Pancreas (tissue), 10 donors: Measurements from ENCODE around the gene NOLC1. TPM values are rescaled to one million over a fixed set of nuclear protein-coding genes. Genes with fewer than 3 reads are reported as not detected.
A peak's percentile ranks its signal among the peaks of the same experiment; 100 is the strongest.

Source experiments
- ATAC-seq, 4 donors: fragments of 200-7000 bp; cut with Tn5 transposase; one replicate each; pipeline versions ENCODE4 v1.8.0 to v1.9.1; 2020; ENCODE audit warnings: mild to moderate bottlenecking in 4 of 4, moderate library complexity in 4 of 4
- DNase-seq, 6 donors: peaks; one replicate each; pipeline ENCODE4 v3.0.0-alpha.2; 2020
- FAIRE-seq: peaks from 2 replicates; lab custom pipeline; 2012; peaks lifted over from hg19 to GRCh38; lab: Jason Lieb, UNC
- H3K27ac ChIP-seq, 4 donors: fragments of 200-600 bp; sonication (generic); 1 replicate in 3 of 4; 2 replicates in 1 of 4; pipeline versions ENCODE4 v1.5.0 to v1.8.0; 2020
- H3K27me3 ChIP-seq, 4 donors: fragments of 200-600 bp; one replicate each; pipeline ENCODE4 v1.8.0; 2021
- H3K36me3 ChIP-seq, 3 donors: fragments of 200-600 bp; sonication (generic) in 1 of 3; one replicate each; pipeline versions ENCODE4 v1.5.0 to v1.8.0; 2020 to 2021
- H3K4me1 ChIP-seq, 3 donors: fragments of 200-600 bp; one replicate each; pipeline ENCODE4 v1.8.0; 2021
- H3K4me3 ChIP-seq, 4 donors: fragments of 200-600 bp; sonication (generic) in 2 of 4; one replicate each; pipeline versions ENCODE4 v1.5.0 to v1.8.0; 2020 to 2021
- H3K9me3 ChIP-seq, 4 donors: fragments of 200-600 bp; one replicate each; pipeline ENCODE4 v1.8.0; 2021
- WGBS, 2 donors: extraction: QIAGEN DNeasy Blood & Tissue Kit; methylation state at CpG; one replicate each; pipeline ENCODE4 v1.1.7; 2013; 5-methylcytosine and 5-hydroxymethylcytosine counted together
- intact Hi-C, 3 donors: fragments of 100-400 bp; cut with DNase I; formaldehyde crosslinking; loops; one replicate each; pipeline versions ENCODE4 v1.11.1 to v1.14.2; 2022
- polyA plus RNA-seq, 2 donors: library from polyadenylated mRNA; stranded (reverse); fragments of 200-250 nt; gene quantifications; one replicate each; pipeline ENCODE4 v1.2.3, GENCODE V29; 2013
- total RNA-seq, 6 donors: library from RNA; stranded (reverse); fragmentation: NEBNext Ultra II Directional in 4 of 6; extraction: Animal tissue kit (Norgen Biotek cat#: 25700) in 4 of 6; gene quantifications; one replicate each; pipeline versions ENCODE4 v1.2.1 to v1.2.4, GENCODE V29; 2021 to 2023
- TF ChIP-seq, protein P1 (sequence below), 4 donors: fragments of 200-600 bp; sonication (generic) in 3 of 4; IDR thresholded peaks; one replicate each; pipeline versions ENCODE4 v1.5.0 to v1.8.0; 2021; ENCODE audit warnings: antibody characterized with exemption in 4 of 4
- donor health status: healthy with polysubstance abuse.
- donor health status: DM: no; HTN: no; CAD: no; lungs with moderate emphysema.
- donor health status: DM: no; HTN: no; CAD: no.
- donor health status: control.
- donor health status: control.
- donor health status: Bipolar disorder and iron deficiency.
- donor health status: DM: yes; HTN: yes; CAD: no.
- donor health status: DM: no; HTN: no; CAD: no.
- donor health status: DM: no; HTN: no; CAD: no.
- donor health status: DM: yes; HTN: yes; CAD: no.

Gene NOLC1
- total and polyA plus RNA-seq, 8 donors = 14.8 to 33.7 (median 25.7) TPM

DNA sequence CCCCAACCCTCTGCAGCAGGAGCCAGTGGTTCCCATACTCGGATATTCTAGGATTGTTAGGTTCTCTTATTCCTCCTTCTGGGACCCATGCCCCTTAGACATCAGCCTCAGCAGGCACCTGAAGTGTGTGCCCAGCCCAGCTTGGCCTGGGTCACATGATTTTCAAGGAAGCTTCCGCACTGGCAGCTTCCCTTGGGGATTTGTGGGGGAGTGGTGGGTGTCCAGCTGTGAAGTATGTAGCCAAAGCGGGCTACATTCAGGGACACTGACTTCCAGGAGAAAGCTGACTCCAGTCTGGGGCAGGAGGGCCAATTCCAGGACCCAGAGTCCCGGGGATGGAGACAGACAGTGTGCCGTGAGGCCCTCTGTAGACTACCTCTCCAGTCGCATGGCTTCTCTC, 33.3 kb upstream of the NOLC1 start:
- Histone ChIP-seq H3K27ac (peak overlapping the region in 3 of 4 donors; percentile 72 to 86 (median 81)), H3K4me1 (peaks cover 20 to 43% (median 30%) of the 10 kb centered on the region in 3 donors), H3K9me3 (no peaks in the 10 kb centered on the region), H3K36me3 (no peaks in the 10 kb centered on the region), H3K27me3 (no peaks in the 10 kb centered on the region), H3K4me3 (peak overlapping the region in 3 of 4 donors; percentile 69 to 82 (median 78))
- 6 to 7% methylated on average over 6 of the region's 6 CpGs for WGBS, 2 donors
- peak in 2 of 4 donors; percentile 2 to 4 for ATAC-seq
- no peak for FAIRE-seq
- TF ChIP-seq, protein P1, sequence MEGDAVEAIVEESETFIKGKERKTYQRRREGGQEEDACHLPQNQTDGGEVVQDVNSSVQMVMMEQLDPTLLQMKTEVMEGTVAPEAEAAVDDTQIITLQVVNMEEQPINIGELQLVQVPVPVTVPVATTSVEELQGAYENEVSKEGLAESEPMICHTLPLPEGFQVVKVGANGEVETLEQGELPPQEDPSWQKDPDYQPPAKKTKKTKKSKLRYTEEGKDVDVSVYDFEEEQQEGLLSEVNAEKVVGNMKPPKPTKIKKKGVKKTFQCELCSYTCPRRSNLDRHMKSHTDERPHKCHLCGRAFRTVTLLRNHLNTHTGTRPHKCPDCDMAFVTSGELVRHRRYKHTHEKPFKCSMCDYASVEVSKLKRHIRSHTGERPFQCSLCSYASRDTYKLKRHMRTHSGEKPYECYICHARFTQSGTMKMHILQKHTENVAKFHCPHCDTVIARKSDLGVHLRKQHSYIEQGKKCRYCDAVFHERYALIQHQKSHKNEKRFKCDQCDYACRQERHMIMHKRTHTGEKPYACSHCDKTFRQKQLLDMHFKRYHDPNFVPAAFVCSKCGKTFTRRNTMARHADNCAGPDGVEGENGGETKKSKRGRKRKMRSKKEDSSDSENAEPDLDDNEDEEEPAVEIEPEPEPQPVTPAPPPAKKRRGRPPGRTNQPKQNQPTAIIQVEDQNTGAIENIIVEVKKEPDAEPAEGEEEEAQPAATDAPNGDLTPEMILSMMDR (IDR thresholded peaks at IDR 0.05) = no peak
- peak in 2 of 6 donors; percentile 30 to 49 for DNase-seq
- intact Hi-C loops = no loop called here

DNA sequence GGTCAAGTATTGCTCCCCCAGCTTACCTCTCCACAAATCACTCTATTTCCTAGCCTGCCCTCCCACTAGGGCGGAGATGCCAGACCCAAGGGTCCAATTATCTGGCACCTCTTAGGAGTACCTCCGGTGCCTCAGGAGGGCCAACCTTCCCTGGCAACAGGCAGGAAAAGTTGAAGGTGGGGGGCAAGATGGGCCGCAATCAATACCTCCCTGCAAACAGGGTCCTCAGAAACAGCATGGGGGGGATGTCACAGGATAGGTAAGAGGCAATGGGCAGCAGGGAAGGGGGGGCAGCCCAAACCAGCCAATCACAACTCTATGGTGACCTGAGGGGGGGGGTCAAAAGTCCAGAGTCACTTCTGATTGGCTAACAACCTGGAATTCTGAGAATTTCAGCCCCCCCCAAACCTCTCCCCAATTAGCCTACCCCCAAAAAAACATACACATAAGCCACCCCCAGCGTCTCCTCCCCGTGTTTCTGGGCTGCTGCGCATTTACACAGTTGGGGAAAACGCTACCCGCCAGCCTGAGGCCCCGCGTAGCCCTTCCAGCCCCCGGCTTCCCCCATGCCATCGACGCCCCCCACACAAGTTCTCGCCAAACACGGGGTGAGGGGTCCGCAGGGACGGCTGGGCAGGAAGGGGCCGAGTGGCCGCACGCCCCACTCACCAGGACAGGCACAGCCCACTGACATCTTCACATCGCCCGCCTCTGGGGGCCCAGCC, 32.6 kb upstream of the NOLC1 start:
- TF ChIP-seq, protein P1 (IDR thresholded peaks at IDR 0.05) = no peak
- WGBS, 2 donors = 1% methylated on average over 12 to 22 of the region's 22 CpGs
- peak in 5 of 6 donors; percentile 62 to 82 (median 67) for DNase-seq
- intact Hi-C loops = no loop called here
- no peaks in the 10 kb centered on the region for H3K27me3 ChIP-seq
- H3K36me3 ChIP-seq = no peaks in the 10 kb centered on the region
- ATAC-seq = peak; percentile 15 to 39 (median 34)
- no peaks in the 10 kb centered on the region for H3K9me3 ChIP-seq
- peaks cover 20 to 40% (median 30%) of the 10 kb centered on the region in 3 donors for H3K4me1 ChIP-seq
- no peak for FAIRE-seq
- H3K4me3 ChIP-seq = peak overlapping the region; percentile 69 to 82 (median 74)
- H3K27ac ChIP-seq = peak overlapping the region; percentile 72 to 86 (median 80)

DNA sequence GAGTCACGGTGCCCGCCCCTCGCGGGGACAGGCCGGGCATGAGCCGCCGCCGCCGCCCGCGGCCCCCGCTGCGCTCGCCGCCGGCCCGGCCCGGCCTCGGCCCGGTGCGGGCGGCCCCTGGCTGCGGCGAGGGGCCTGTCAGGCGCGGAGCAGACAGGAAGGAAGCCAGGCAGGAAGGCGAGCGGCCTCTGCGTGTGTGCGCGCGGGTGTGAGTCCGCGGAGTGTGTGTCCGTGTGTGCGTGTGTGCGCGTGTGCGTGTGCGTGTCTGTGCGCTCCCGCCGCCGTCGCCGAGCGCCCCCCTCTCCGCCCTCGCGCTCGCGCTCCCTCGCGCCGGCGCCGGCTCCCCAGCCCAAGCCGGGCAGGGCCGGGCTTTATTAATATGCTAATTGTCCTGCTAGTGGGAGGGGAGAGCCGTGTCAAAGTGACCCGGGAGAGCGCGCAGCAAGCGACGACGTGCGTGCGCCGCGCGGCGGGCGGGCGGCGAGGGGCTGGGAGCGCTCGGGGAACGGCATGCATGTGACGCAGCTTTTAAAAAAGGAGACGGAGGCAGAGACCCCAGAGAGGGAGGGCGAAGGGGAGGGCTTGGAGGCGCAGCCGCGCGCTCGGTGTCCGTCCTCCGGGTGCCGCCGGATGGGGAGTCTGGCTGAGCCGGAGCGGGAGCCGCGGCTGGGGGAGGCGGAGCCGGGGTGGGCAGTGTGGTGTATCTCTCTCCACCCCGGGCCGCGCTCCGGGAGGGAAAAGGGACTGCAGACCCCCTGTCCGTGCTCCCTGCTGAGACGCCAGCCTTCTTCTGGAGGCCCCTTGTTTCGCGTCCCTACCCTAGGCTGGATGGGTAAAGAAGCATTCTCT, 31.8 kb upstream of the NOLC1 start, which contains the start of gene LDB1:
Gene LDB1 (minus strand): TSS at position 227 of the 849 bp plus-strand sequence. CDS start 258 bp downstream, outside the sequence.
- ATAC-seq (peak; percentile 74 to 85 (median 76)), FAIRE-seq (no peak), DNase-seq (peak; percentile 77 to 89 (median 78))
- peak within 1 kb of the TSS; percentile 69 to 82 (median 74) for H3K4me3 ChIP-seq
- intact Hi-C loops = no loop called here
- peak within 1 kb of the TSS; percentile 72 to 86 (median 80) for H3K27ac ChIP-seq
- H3K9me3 ChIP-seq = no peaks in the 10 kb centered on the region
- TF ChIP-seq, protein P1 (IDR thresholded peaks at IDR 0.05) = no peak
- peaks cover 17 to 37% (median 30%) of the 10 kb centered on the region in 3 donors for H3K4me1 ChIP-seq
- H3K27me3 ChIP-seq = no peaks in the 10 kb centered on the region
- 1% methylated on average over 75 to 104 of the region's 104 CpGs for WGBS, 2 donors
- no peaks in the 10 kb centered on the region for H3K36me3 ChIP-seq

DNA sequence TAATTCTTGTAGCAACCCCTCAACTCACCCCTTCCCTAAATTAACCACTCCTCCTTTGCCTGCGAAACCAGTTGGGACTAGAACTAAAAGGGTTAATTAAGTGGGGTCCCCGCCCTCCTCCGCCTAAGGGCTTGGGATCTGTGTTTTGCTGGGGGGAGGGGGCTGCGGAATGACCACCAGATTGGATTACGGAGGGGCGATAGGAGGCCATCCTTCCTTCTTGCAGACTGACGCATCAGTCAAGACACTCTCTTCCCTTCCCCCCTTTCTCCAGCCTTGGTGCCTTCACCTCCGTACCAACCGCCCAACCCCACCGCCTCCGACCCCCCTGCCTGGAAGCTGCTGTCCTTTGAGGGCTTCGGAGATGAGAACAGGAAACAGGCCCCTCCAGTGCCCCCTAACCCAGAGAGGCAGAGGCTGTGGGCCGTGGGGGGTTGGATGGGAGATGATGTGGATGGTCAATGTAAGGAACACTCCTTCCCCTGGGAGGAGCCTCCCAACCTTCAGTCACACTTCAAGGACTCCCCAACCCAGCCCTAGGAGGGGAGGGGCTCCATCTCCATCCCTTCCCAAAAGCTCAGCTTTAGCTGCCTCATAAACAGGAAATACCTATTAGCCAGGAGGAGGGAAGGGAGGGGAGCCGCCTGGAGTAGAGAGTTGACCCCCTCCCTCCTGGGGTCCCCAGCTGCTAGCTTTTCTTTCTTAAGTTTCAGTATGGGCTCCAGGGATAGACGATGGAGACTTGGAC, 31.0 kb upstream of the NOLC1 start:
- DNase-seq (peak in 3 of 6 donors; percentile 31 to 52 (median 34)), ATAC-seq (peak in 1 of 4 donors; percentile 4), FAIRE-seq (no peak)
- no peaks in the 10 kb centered on the region for H3K27me3 ChIP-seq
- 24 to 30% methylated on average over 15 of the region's 15 CpGs for WGBS, 2 donors
- no peaks in the 10 kb centered on the region for H3K36me3 ChIP-seq
- H3K27ac ChIP-seq = peak overlapping the region; percentile 72 to 86 (median 80)
- peak overlapping the region; percentile 69 to 82 (median 74) for H3K4me3 ChIP-seq
- H3K4me1 ChIP-seq = peaks cover 15 to 29% (median 23%) of the 10 kb centered on the region in 3 donors
- H3K9me3 ChIP-seq = no peaks in the 10 kb centered on the region
- intact Hi-C loops = no loop called here
- TF ChIP-seq, protein P1 (IDR thresholded peaks at IDR 0.05) = no peak
